H1 (cell line): ENCODE data around the gene MOV10L1. TPM values are rescaled to one million over a fixed set of nuclear protein-coding genes. Genes with fewer than 3 reads are reported as not detected.
"Not testable (repeated sequence)": the region's sequence is repeated elsewhere in the genome, so short reads cannot be mapped to it uniquely, and the experiment has no call there.

Experiments
- CTCF ChIA-PET: fragments of 300-600 bp; sonication (Branson Sonifier 250); formaldehyde crosslinking; loops from one replicate; lab custom pipeline; 2021; ENCODE audit not compliant: partially characterized antibody; lab: Charles Lee
- POLR2A ChIA-PET: fragments of 300-600 bp; sonication (Branson Sonifier 250); formaldehyde crosslinking; loops from one replicate; lab custom pipeline; 2021; ENCODE audit warnings: inconsistent platforms; ENCODE audit not compliant: partially characterized antibody; lab: Charles Lee
- DNase-seq, 2 experiments: peaks; one replicate each; pipeline versions ENCODE4 v3.0.0 to v3.0.0-alpha.2; 2010 to 2022; ENCODE audit warnings: low spot score in 2 of 2, low read depth in 1 of 2, mixed read lengths in 1 of 2
- FAIRE-seq: peaks from 2 replicates; lab custom pipeline; 2011; peaks lifted over from hg19 to GRCh38; lab: Jason Lieb, UNC
- H2AFZ ChIP-seq: 2 replicates; pipeline ENCODE4 v1.8.1; 2012; ENCODE audit warnings: low read length, inconsistent platforms
- H2AK5ac ChIP-seq: 2 replicates; pipeline ENCODE4 v1.6.1; 2013; ENCODE audit warnings: low read depth, low read length
- H2BK120ac ChIP-seq: replicated peaks from 2 replicates; pipeline ENCODE3; 2013; ENCODE audit warnings: low read depth, low read length, inconsistent platforms
- H2BK12ac ChIP-seq: 2 replicates; pipeline ENCODE4 v1.6.1; 2013; ENCODE audit warnings: low read depth, low read length
- H2BK15ac ChIP-seq: 2 replicates; pipeline ENCODE4 v1.6.1; 2013; ENCODE audit warnings: low read length
- H2BK20ac ChIP-seq: 2 replicates; pipeline ENCODE4 v1.6.1; 2013; ENCODE audit warnings: low read length
- H2BK5ac ChIP-seq: 2 replicates; pipeline ENCODE4 v1.6.1; 2013; ENCODE audit warnings: low read depth, low read length
- H3K14ac ChIP-seq: 2 replicates; pipeline ENCODE4 v1.6.1; 2013; ENCODE audit warnings: inconsistent platforms; ENCODE audit not compliant: insufficient read length
- H3K18ac ChIP-seq: 2 replicates; pipeline ENCODE4 v1.6.1; 2013; ENCODE audit warnings: low read length; ENCODE audit errors: extremely low read depth
- H3K23ac ChIP-seq: 2 replicates; pipeline ENCODE4 v1.6.1; 2013; ENCODE audit warnings: inconsistent platforms; ENCODE audit not compliant: insufficient read length
- H3K23me2 ChIP-seq: 2 replicates; pipeline ENCODE4 v1.6.1; 2013; ENCODE audit warnings: low read depth, low read length
- H3K27ac ChIP-seq: 2 replicates; pipeline ENCODE4 v1.6.1; 2011; ENCODE audit warnings: low read depth, low read length, inconsistent platforms
- H3K27me3 ChIP-seq, 4 experiments: replicated peaks in 1 of 4; 1 replicate in 1 of 4; 2 replicates in 3 of 4; pipeline versions ENCODE4 v1.6.1 to v1.8.1; 2011 to 2013; ENCODE audit warnings: low read length in 3 of 4, mild to moderate bottlenecking in 3 of 4, inconsistent platforms in 2 of 4, mixed read lengths in 2 of 4, moderate library complexity in 1 of 4; ENCODE audit not compliant: control insufficient read depth in 3 of 4, insufficient read depth in 3 of 4; ENCODE audit errors: extremely low read depth in 1 of 4
- H3K36me3 ChIP-seq, 4 experiments: 2 replicates each; pipeline versions ENCODE4 v1.6.1 to v1.8.1; 2011 to 2013; ENCODE audit warnings: mild to moderate bottlenecking in 4 of 4, low read length in 3 of 4, moderate library complexity in 2 of 4, control low read depth in 1 of 4, inconsistent platforms in 1 of 4; ENCODE audit not compliant: insufficient read depth in 4 of 4, control insufficient read depth in 2 of 4
- H3K4ac ChIP-seq: replicated peaks from 2 replicates; pipeline ENCODE3; 2013; ENCODE audit warnings: low read length, low read depth, mixed read lengths, inconsistent platforms; ENCODE audit not compliant: insufficient read length
- H3K4me1 ChIP-seq, 4 experiments: replicated peaks in 1 of 4; 1 replicate in 1 of 4; 2 replicates in 3 of 4; pipeline versions ENCODE4 v1.6.1 to v1.8.1; 2011 to 2013; ENCODE audit warnings: low read length in 3 of 4, inconsistent platforms in 2 of 4, mixed read lengths in 1 of 4; ENCODE audit not compliant: insufficient read depth in 4 of 4, control insufficient read depth in 3 of 4
- H3K4me2 ChIP-seq, 2 experiments: 2 replicates each; pipeline versions ENCODE4 v1.6.1 to v1.8.1; 2011 to 2013; ENCODE audit warnings: low read depth in 2 of 2, low read length in 2 of 2, control low read depth in 1 of 2, inconsistent platforms in 1 of 2, mild to moderate bottlenecking in 1 of 2; ENCODE audit not compliant: insufficient read depth in 1 of 2
- H3K4me3 ChIP-seq, 4 experiments: fragments of 200-600, 300-600 bp in 1 of 4; sonication (generic), shearing (Covaris generic), sonication (Bioruptor Twin) in 1 of 4; 2 replicates each; pipeline versions ENCODE4 v1.5.1 to v1.8.1; 2011 to 2016; ENCODE audit warnings: low read length in 4 of 4, low read depth in 3 of 4, control low read depth in 2 of 4, inconsistent platforms in 2 of 4, mild to moderate bottlenecking in 2 of 4, mixed read lengths in 1 of 4, moderate library complexity in 1 of 4; ENCODE audit not compliant: insufficient read depth in 2 of 4; ENCODE audit errors: extremely low read depth in 1 of 4
- H3K56ac ChIP-seq: replicated peaks from 2 replicates; pipeline ENCODE3; 2013; ENCODE audit warnings: low read depth, mild to moderate bottlenecking, mixed read lengths, low read length, inconsistent platforms; ENCODE audit not compliant: insufficient read length
- H3K79me1 ChIP-seq: 2 replicates; pipeline ENCODE4 v1.6.1; 2013; ENCODE audit warnings: low read depth, low read length, control low read depth
- H3K79me2 ChIP-seq, 2 experiments: 2 replicates each; pipeline versions ENCODE4 v1.6.1 to v1.8.1; 2012 to 2013; ENCODE audit warnings: low read length in 2 of 2, mild to moderate bottlenecking in 2 of 2, inconsistent platforms in 1 of 2; ENCODE audit not compliant: insufficient read depth in 2 of 2, control insufficient read depth in 1 of 2
- H3K9ac ChIP-seq, 4 experiments: replicated peaks in 1 of 4; 1 replicate in 1 of 4; 2 replicates in 3 of 4; pipeline versions ENCODE4 v1.6.1 to v1.8.1; 2011 to 2013; ENCODE audit warnings: low read depth in 3 of 4, low read length in 3 of 4, control low read depth in 2 of 4, mild to moderate bottlenecking in 2 of 4, moderate library complexity in 2 of 4, inconsistent platforms in 1 of 4; ENCODE audit errors: extremely low read depth in 1 of 4
- H3K9me3 ChIP-seq, 2 experiments: 2 replicates each; pipeline versions ENCODE4 v1.6.1 to v1.8.1; 2012 to 2013; ENCODE audit warnings: mild to moderate bottlenecking in 2 of 2, moderate library complexity in 2 of 2, control low read depth in 1 of 2, inconsistent platforms in 1 of 2, low read depth in 1 of 2, low read length in 1 of 2, mixed read lengths in 1 of 2; ENCODE audit not compliant: insufficient read depth in 2 of 2
- H4K20me1 ChIP-seq, 2 experiments: replicated peaks in 1 of 2; 2 replicates each; pipeline versions ENCODE3 to v1.8.1; 2011 to 2013; ENCODE audit warnings: inconsistent platforms in 2 of 2, low read length in 2 of 2, mild to moderate bottlenecking in 1 of 2; ENCODE audit not compliant: insufficient read depth in 2 of 2, control insufficient read depth in 1 of 2
- H4K5ac ChIP-seq: 2 replicates; pipeline ENCODE4 v1.6.1; 2013; ENCODE audit warnings: low read length, low read depth, mixed read lengths, inconsistent platforms; ENCODE audit not compliant: insufficient read length
- H4K8ac ChIP-seq: 2 replicates; pipeline ENCODE4 v1.8.0; 2013; ENCODE audit warnings: mild to moderate bottlenecking, moderate library complexity, low read length, inconsistent platforms; ENCODE audit not compliant: insufficient read depth; ENCODE audit errors: extremely low read depth
- H4K91ac ChIP-seq: replicated peaks from 2 replicates; pipeline ENCODE3; 2013; ENCODE audit warnings: low read length, mixed read lengths, inconsistent platforms; ENCODE audit not compliant: insufficient read length
- WGBS, 2 experiments: shearing (Covaris generic) in 1 of 2; methylation state at CpG; one replicate each; pipeline versions ENCODE4 v1.1.6 to v1.1.7; 2013 to 2015; ENCODE audit warnings: low lambda C conversion rate in 2 of 2, mixed read lengths in 2 of 2, inconsistent platforms in 1 of 2, low coverage in 1 of 2, missing lambda C conversion rate in 1 of 2; ENCODE audit not compliant: insufficient replicate concordance in 2 of 2, insufficient coverage in 1 of 2, insufficient read length in 1 of 2; ENCODE audit errors: extremely low coverage in 1 of 2, missing lambda C conversion rate in 1 of 2; 5-methylcytosine and 5-hydroxymethylcytosine counted together
- polyA plus RNA-seq, 7 experiments: library from polyadenylated mRNA; depleted of rRNA in 3 of 7; stranded (reverse) in 5 of 7; unstranded in 2 of 7; fragments of >200 nt in 5 of 7; fragments of 200-250 nt in 2 of 7; gene quantifications; 1 replicate in 5 of 7; 2 replicates in 1 of 7; 4 replicates in 1 of 7; pipeline versions ENCODE4 v1.2.1 to v1.2.3, GENCODE V29; 2011 to 2013; ENCODE audit warnings: missing spikeins in 2 of 7, mixed read lengths in 2 of 7
- total RNA-seq: library from RNA; stranded (reverse); fragmentation: NEBNext Ultra II Directional; extraction: Animal tissue kit (Norgen Biotek cat#: 25700); gene quantifications from 2 replicates; pipeline ENCODE4 v1.2.1, GENCODE V29; 2021

MOV10L1 gene
- total and polyA plus RNA-seq, 2 of the 8 experiments (the other 6 are each of a cell fraction or from before 2014, with no cell fraction given), result 0.32 TPM; not detected in 1

DNA sequence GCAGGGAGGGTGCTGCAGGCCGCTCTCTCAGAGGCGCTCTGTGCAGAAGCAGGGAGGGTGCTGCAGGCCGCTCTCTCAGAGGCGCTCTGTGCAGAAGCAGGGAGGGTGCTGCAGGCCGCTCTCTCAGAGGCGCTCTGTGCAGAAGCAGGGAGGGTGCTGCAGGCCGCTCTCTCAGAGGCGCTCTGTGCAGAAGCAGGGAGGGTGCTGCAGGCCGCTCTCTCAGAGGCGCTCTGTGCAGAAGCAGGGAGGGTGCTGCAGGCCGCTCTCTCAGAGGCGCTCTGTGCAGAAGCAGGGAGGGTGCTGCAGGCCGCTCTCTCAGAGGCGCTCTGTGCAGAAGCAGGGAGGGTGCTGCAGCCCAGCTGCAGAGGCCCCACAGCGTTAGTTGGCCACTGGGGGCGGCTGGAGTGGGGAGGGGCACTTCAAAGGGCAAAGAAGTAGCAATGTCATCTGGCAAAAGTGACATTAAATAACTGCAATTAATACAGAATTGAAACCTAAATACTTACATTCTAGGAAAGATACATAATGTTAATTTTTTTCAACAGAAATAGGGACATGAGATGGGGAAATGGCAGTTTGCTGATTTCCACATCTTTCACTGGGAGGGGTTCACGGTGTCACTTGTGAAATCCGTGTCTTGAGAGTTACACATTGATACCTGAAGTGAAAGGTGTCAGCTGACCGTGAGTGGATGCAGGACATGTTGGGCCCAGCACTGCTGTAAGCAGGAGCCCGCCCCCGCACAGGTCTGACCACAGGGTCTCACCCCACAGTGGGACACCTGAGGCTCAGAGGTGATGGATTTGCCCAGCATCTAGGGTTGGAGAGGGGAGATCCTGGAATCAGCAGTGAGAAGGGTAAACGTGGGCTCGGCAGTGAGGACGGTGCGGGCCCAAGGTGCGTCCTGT, 57.7 kb downstream of the MOV10L1 start:
- POLR2A ChIA-PET, result interaction anchor here (1.4 to 1.5 kb wide), 2 partner anchors 20 to 40 kb away, joined by 4 to 5 read pairs; no protein-coding TSS in a partner anchor
- not testable (repeated sequence) for H2BK12ac ChIP-seq, H4K20me1 ChIP-seq, H2BK5ac ChIP-seq, H3K79me2 ChIP-seq, H4K5ac ChIP-seq, H3K79me1 ChIP-seq, H3K27ac ChIP-seq, DNase-seq, H3K4me2 ChIP-seq, H3K27me3 ChIP-seq, H3K23ac ChIP-seq, H3K4ac ChIP-seq, H3K4me1 ChIP-seq, H2BK20ac ChIP-seq, H2AFZ ChIP-seq, H4K91ac ChIP-seq, FAIRE-seq, H3K56ac ChIP-seq, H3K4me3 ChIP-seq, H3K9ac ChIP-seq, H2BK120ac ChIP-seq, H3K14ac ChIP-seq, H2AK5ac ChIP-seq, H3K36me3 ChIP-seq, H3K23me2 ChIP-seq, H3K9me3 ChIP-seq, H3K18ac ChIP-seq
- Histone ChIP-seq H4K8ac (peak overlapping the region; percentile 63; the same call in 1 of the 2 replicates), H2BK15ac (0 out of 2 replicates have a peak overlapping the region, but pooled peaks have one; percentile 5)
- 73% methylated on average over 12 of the region's 26 CpGs; no CpG with 5 or more reads in 1 of the 2 experiments for WGBS, 2 experiments
- CTCF ChIA-PET, result interaction anchor here (0.9 to 9.4 kb wide), 11 partner anchors 9 to 219 kb away, joined by 3 to 83 read pairs (median 4); no protein-coding TSS in a partner anchor
